Panc1 (cell line): ENCODE measurements around the gene SLIT3. TPM values are rescaled to one million over a fixed set of nuclear protein-coding genes. Genes with fewer than 3 reads are reported as not detected.

Experiments used
- ATAC-seq: fragments of 200-7000 bp; cut with Tn5 transposase; 2 replicates; pipeline ENCODE4 v1.9.1; 2020; ENCODE audit warnings: mild to moderate bottlenecking, moderate library complexity
- BruUV-seq: library from RNA; stranded (reverse); fragments of 400-500 nt; replicated peaks from 2 replicates; lab custom pipeline; 2021; lab: Mats Ljungman, UMichigan
- CTCF ChIA-PET: fragments of 300-600 bp; sonication (Branson Sonifier 250); formaldehyde crosslinking; loops from one replicate; lab custom pipeline; 2022; ENCODE audit warnings: antibody characterized with exemption; lab: Charles Lee
- POLR2A ChIA-PET: fragments of 300-600 bp; sonication (Branson Sonifier 250); formaldehyde crosslinking; loops from one replicate; lab custom pipeline; 2022; ENCODE audit warnings: antibody characterized with exemption; lab: Charles Lee
- DNase-seq: peaks from one replicate; pipeline ENCODE4 v3.0.0-alpha.2; 2010; ENCODE audit warnings: low read depth, low spot score
- H3K27ac ChIP-seq: 2 replicates; pipeline ENCODE4 v1.5.1; 2011; ENCODE audit warnings: mild to moderate bottlenecking, low read length, inconsistent platforms
- H3K27me3 ChIP-seq: fragments of 200-500 bp; sonication (Bioruptor generic); 2 replicates; pipeline ENCODE4 v1.6.0; 2014; ENCODE audit warnings: low read length, inconsistent platforms; ENCODE audit not compliant: control insufficient read depth, insufficient read depth
- H3K36me3 ChIP-seq: fragments of 200-500 bp; sonication (Bioruptor generic); 2 replicates; pipeline ENCODE4 v1.5.1; 2014; ENCODE audit warnings: inconsistent platforms, mild to moderate bottlenecking, low read length, moderate library complexity; ENCODE audit not compliant: control insufficient read depth, insufficient read depth
- H3K4me1 ChIP-seq: 2 replicates; pipeline ENCODE4 v1.5.1; 2011; ENCODE audit warnings: inconsistent platforms, mild to moderate bottlenecking, low read length, moderate library complexity; ENCODE audit not compliant: control insufficient read depth, insufficient read depth
- H3K4me3 ChIP-seq, 2 experiments: 2 replicates each; pipeline ENCODE4 v1.5.1; 2011 to 2012; ENCODE audit warnings: low read depth in 2 of 2, low read length in 2 of 2, mild to moderate bottlenecking in 2 of 2, inconsistent platforms in 1 of 2, moderate library complexity in 1 of 2
- H3K9me3 ChIP-seq: fragments of 200-500 bp; sonication (Bioruptor generic); 2 replicates; pipeline ENCODE4 v1.5.1; 2014; ENCODE audit warnings: low read depth, mild to moderate bottlenecking, inconsistent platforms, low read length, moderate library complexity; ENCODE audit not compliant: control insufficient read depth, insufficient read depth
- POLR2AphosphoS5 ChIP-seq: IDR thresholded peaks from 2 replicates; pipeline ENCODE4 v1.6.1; 2012; ENCODE audit warnings: mild to moderate bottlenecking, low read depth, low read length, moderate library complexity
- SIN3A ChIP-seq: IDR thresholded peaks from 2 replicates; pipeline ENCODE4 v1.6.1; 2012; ENCODE audit warnings: low read depth, mild to moderate bottlenecking, low read length, moderate library complexity, borderline replicate concordance; ENCODE audit not compliant: insufficient read depth
- TCF7L2 ChIP-seq: IDR thresholded peaks from 2 replicates; pipeline ENCODE4 v1.6.1; 2011; ENCODE audit warnings: mild to moderate bottlenecking, low read depth, low read length, inconsistent platforms
- in situ Hi-C: cut with HindIII; loops from 2 replicates; pipeline ENCODE4 v1.10.0; 2016; ENCODE audit warnings: low sequenced_read_pairs, low pct_unique_long_range_greater_than_20kb
- intact Hi-C: fragments of 100-400 bp; cut with micrococcal nuclease; formaldehyde crosslinking; loops from one replicate; pipeline ENCODE4 v1.10.0; 2022; ENCODE audit not compliant: unreplicated experiment
- total RNA-seq: library from RNA; stranded (reverse); gene quantifications from one replicate; pipeline ENCODE4 v1.2.1, GENCODE V29; 2021; ENCODE audit not compliant: unreplicated experiment
- TF ChIP-seq, protein P1 (sequence below), 2 experiments: IDR thresholded peaks; 2 replicates each; pipeline ENCODE4 v1.6.1; 2011 to 2012; ENCODE audit warnings: low read depth in 2 of 2, control low read depth in 1 of 2, low read length in 1 of 2, mild to moderate bottlenecking in 1 of 2, moderate library complexity in 1 of 2; ENCODE audit not compliant: insufficient read depth in 1 of 2
- TF ChIP-seq, protein P2 (sequence below): fragments of 450-650 bp; IDR thresholded peaks from 2 replicates; pipeline ENCODE4 v1.5.1; 2017; ENCODE audit warnings: mild to moderate bottlenecking

SLIT3 gene
- total RNA-seq, 1 experiment from 2014 or later: 26.4 TPM

DNA sequence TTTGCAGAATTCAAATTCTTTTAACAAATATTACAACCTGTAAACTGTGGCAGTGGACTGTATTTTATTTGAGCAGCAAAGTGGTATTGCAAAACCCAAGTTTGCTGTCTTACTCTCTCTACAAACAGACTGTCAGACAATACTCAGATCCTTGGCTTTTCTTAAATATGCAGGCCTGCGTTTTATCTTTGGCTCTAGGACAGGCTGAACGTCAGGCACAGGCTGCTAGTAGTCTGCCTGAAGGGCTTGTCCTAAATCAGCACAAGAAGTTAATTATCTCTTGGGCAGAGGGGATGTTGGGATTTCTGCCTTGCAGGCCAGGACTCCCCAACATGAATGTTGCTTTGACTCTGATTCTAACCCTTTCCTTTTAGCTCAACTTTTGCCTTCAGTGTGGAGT, 147.5 kb downstream of the SLIT3 start:
- Histone ChIP-seq H3K4me1 (no peaks in the 10 kb centered on the region), H3K27ac (no peak overlapping the region), H3K9me3 (peaks cover 10% of the 10 kb centered on the region; the same call in 1 of the 2 replicates), H3K27me3 (no peaks in the 10 kb centered on the region), H3K4me3 (no peak overlapping the region), H3K36me3 (no peaks in the 10 kb centered on the region)
- ChIA-PET CTCF (no interaction called here), POLR2A (no interaction called here)
- no peak for DNase-seq
- no peak for ATAC-seq
- intact Hi-C loops (no loop called here), in situ Hi-C loops (no loop called here)
- TF ChIP-seq POLR2AphosphoS5: no peak
- TF ChIP-seq, protein P1, sequence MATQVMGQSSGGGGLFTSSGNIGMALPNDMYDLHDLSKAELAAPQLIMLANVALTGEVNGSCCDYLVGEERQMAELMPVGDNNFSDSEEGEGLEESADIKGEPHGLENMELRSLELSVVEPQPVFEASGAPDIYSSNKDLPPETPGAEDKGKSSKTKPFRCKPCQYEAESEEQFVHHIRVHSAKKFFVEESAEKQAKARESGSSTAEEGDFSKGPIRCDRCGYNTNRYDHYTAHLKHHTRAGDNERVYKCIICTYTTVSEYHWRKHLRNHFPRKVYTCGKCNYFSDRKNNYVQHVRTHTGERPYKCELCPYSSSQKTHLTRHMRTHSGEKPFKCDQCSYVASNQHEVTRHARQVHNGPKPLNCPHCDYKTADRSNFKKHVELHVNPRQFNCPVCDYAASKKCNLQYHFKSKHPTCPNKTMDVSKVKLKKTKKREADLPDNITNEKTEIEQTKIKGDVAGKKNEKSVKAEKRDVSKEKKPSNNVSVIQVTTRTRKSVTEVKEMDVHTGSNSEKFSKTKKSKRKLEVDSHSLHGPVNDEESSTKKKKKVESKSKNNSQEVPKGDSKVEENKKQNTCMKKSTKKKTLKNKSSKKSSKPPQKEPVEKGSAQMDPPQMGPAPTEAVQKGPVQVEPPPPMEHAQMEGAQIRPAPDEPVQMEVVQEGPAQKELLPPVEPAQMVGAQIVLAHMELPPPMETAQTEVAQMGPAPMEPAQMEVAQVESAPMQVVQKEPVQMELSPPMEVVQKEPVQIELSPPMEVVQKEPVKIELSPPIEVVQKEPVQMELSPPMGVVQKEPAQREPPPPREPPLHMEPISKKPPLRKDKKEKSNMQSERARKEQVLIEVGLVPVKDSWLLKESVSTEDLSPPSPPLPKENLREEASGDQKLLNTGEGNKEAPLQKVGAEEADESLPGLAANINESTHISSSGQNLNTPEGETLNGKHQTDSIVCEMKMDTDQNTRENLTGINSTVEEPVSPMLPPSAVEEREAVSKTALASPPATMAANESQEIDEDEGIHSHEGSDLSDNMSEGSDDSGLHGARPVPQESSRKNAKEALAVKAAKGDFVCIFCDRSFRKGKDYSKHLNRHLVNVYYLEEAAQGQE (IDR thresholded peaks at IDR 0.05; ENCODE audit: insufficient read depth in 1 of 2, low read depth in 2 of 2, low read length in 1 of 2): no peak
- no peak for TF ChIP-seq SIN3A
- no peak for TF ChIP-seq TCF7L2
- TF ChIP-seq, protein P2, sequence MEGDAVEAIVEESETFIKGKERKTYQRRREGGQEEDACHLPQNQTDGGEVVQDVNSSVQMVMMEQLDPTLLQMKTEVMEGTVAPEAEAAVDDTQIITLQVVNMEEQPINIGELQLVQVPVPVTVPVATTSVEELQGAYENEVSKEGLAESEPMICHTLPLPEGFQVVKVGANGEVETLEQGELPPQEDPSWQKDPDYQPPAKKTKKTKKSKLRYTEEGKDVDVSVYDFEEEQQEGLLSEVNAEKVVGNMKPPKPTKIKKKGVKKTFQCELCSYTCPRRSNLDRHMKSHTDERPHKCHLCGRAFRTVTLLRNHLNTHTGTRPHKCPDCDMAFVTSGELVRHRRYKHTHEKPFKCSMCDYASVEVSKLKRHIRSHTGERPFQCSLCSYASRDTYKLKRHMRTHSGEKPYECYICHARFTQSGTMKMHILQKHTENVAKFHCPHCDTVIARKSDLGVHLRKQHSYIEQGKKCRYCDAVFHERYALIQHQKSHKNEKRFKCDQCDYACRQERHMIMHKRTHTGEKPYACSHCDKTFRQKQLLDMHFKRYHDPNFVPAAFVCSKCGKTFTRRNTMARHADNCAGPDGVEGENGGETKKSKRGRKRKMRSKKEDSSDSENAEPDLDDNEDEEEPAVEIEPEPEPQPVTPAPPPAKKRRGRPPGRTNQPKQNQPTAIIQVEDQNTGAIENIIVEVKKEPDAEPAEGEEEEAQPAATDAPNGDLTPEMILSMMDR: no peak
- no TSS peak for BruUV-seq

DNA sequence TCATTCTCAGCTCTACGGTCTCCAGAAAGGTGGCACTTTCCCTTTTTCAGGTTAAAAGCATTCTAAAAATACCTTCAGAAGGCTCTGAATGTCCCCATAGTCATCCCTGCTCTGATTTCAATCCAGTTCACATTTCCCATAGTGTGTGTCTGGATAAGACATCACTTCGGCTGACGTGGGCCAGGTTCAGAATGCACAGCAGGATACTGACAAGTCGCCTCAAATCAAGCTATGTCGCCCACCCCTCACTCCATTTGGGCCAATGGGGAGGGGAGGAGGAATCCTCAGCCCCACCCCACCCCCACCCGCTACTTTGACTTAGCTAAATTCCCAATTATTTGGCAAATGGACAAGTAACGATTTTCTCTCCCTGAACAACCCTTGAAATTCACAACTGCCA, 148.0 kb downstream of the SLIT3 start:
- H3K4me1 ChIP-seq: no peaks in the 10 kb centered on the region
- DNase-seq (no peak), ATAC-seq (no peak)
- H3K27ac ChIP-seq: no peak overlapping the region
- in situ Hi-C loops (no loop called here), intact Hi-C loops (no loop called here)
- H3K4me3 ChIP-seq: no peak overlapping the region
- ChIA-PET POLR2A (no interaction called here), CTCF (no interaction called here)
- TF ChIP-seq, protein P2: no peak
- H3K36me3 ChIP-seq: no peaks in the 10 kb centered on the region
- H3K9me3 ChIP-seq: peaks cover 6% of the 10 kb centered on the region; the same call in 1 of the 2 replicates
- no TSS peak for BruUV-seq
- H3K27me3 ChIP-seq: no peaks in the 10 kb centered on the region
